HepG2 (cell line): ENCODE results near the gene PRUNE1. TPM values are rescaled to one million over a fixed set of nuclear protein-coding genes. Genes with fewer than 3 reads are reported as not detected.

Experiments used
- CEBPZ ChIP-seq: IDR thresholded peaks from 2 replicates; pipeline ENCODE4 v1.6.1; 2012; ENCODE audit warnings: low read length, improper control_type of control experiment
- CHCHD3 ChIP-seq: sonication (generic); formaldehyde crosslinking; IDR thresholded peaks from 2 replicates; pipeline ENCODE4 v1.8.0; 2022; ENCODE audit warnings: mild to moderate bottlenecking, missing genetic modification reagents, moderate library complexity
- DNMT1 ChIP-seq: sonication (generic); formaldehyde crosslinking; IDR thresholded peaks from 2 replicates; pipeline ENCODE4 v1.5.1; 2020; ENCODE audit warnings: mild to moderate bottlenecking, missing genetic modification reagents
- EED ChIP-seq: sonication (generic); formaldehyde crosslinking; IDR thresholded peaks from 2 replicates; pipeline ENCODE4 v1.5.0; 2020; ENCODE audit warnings: mild to moderate bottlenecking, missing genetic modification reagents
- KAT2B ChIP-seq: fragments of 150-350 bp; IDR thresholded peaks from 2 replicates; pipeline ENCODE4 v1.6.1; 2014; ENCODE audit warnings: low read depth, low read length, borderline replicate concordance
- KDM2A ChIP-seq: sonication (generic); formaldehyde crosslinking; IDR thresholded peaks from 2 replicates; pipeline ENCODE4 v1.4.0; 2020; ENCODE audit warnings: low read depth, missing genetic modification reagents, borderline replicate concordance
- KLF15 ChIP-seq: sonication (generic); formaldehyde crosslinking; IDR thresholded peaks from 2 replicates; pipeline ENCODE4 v1.8.1; 2023; ENCODE audit warnings: borderline replicate concordance, mild to moderate bottlenecking, inconsistent platforms, missing genetic modification reagents, mixed read lengths
- NONO ChIP-seq, 2 experiments: fragments of 450-650 bp in 1 of 2; sonication (generic) in 1 of 2; formaldehyde crosslinking in 1 of 2; IDR thresholded peaks in 1 of 2; conservative IDR thresholded peaks in 1 of 2; 2 replicates each; pipeline versions ENCODE4 v1.6.1 to v1.8.0; 2017 to 2022; ENCODE audit warnings: mild to moderate bottlenecking in 1 of 2, missing genetic modification reagents in 1 of 2, moderate library complexity in 1 of 2
- SRSF9 ChIP-seq: fragments of 200-400 bp; formaldehyde crosslinking; IDR thresholded peaks from 2 replicates; pipeline ENCODE4 v1.6.1; 2018; ENCODE audit warnings: borderline replicate concordance, mild to moderate bottlenecking, low read depth, low read length; ENCODE audit not compliant: insufficient read depth, poor library complexity, severe bottlenecking
- ZNF629 ChIP-seq: sonication (generic); formaldehyde crosslinking; conservative IDR thresholded peaks from 2 replicates; pipeline ENCODE4 v1.5.0; 2020; ENCODE audit warnings: missing genetic modification reagents
- ZNF766 ChIP-seq: sonication (generic); formaldehyde crosslinking; IDR thresholded peaks from 2 replicates; pipeline ENCODE4 v1.5.0; 2020; ENCODE audit warnings: missing genetic modification reagents, borderline replicate concordance
- polyA plus RNA-seq, 8 experiments: library from polyadenylated mRNA; depleted of rRNA in 3 of 8; stranded (reverse) in 7 of 8; unstranded in 1 of 8; fragments of >200 nt; fragmentation: Illumina TruSeq in 4 of 8; extraction: Trizol in 4 of 8; gene quantifications; 2 replicates each; pipeline versions ENCODE4 v1.2.1 to v1.2.3, GENCODE V29; 2011 to 2016; ENCODE audit warnings: low read depth in 4 of 8, missing spikeins in 1 of 8, mixed read lengths in 1 of 8; ENCODE audit not compliant: insufficient read depth in 1 of 8
- total RNA-seq, 5 experiments: library from RNA; depleted of rRNA; stranded (reverse); fragments of >200 nt; fragmentation: Illumina TruSeq; extraction: Trizol; gene quantifications; 2 replicates each; pipeline ENCODE4 v1.2.3, GENCODE V29; 2016; ENCODE audit warnings: low read depth in 1 of 5
- TF ChIP-seq, protein P1 (sequence below): sonication (generic); formaldehyde crosslinking; IDR thresholded peaks from 2 replicates; pipeline ENCODE4 v1.5.1; 2020; ENCODE audit warnings: mild to moderate bottlenecking, missing genetic modification reagents
- TF ChIP-seq, protein P2 (sequence below): sonication (generic); formaldehyde crosslinking; IDR thresholded peaks from 2 replicates; pipeline ENCODE4 v1.4.0; 2020; ENCODE audit warnings: mild to moderate bottlenecking, missing genetic modification reagents
- TF ChIP-seq, protein P3 (sequence below): sonication (generic); formaldehyde crosslinking; IDR thresholded peaks from 2 replicates; pipeline ENCODE4 v1.5.0; 2020; ENCODE audit warnings: missing genetic modification reagents
- TF ChIP-seq, protein P4 (sequence below): sonication (generic); formaldehyde crosslinking; IDR thresholded peaks from 2 replicates; pipeline ENCODE4 v1.4.0; 2020; ENCODE audit warnings: missing genetic modification reagents

The PRUNE1 gene
- total and polyA plus RNA-seq, 2 of the 13 experiments (the other 11 are each of a cell fraction or from before 2014, with no cell fraction given), result 19.0 to 31.9 TPM

DNA sequence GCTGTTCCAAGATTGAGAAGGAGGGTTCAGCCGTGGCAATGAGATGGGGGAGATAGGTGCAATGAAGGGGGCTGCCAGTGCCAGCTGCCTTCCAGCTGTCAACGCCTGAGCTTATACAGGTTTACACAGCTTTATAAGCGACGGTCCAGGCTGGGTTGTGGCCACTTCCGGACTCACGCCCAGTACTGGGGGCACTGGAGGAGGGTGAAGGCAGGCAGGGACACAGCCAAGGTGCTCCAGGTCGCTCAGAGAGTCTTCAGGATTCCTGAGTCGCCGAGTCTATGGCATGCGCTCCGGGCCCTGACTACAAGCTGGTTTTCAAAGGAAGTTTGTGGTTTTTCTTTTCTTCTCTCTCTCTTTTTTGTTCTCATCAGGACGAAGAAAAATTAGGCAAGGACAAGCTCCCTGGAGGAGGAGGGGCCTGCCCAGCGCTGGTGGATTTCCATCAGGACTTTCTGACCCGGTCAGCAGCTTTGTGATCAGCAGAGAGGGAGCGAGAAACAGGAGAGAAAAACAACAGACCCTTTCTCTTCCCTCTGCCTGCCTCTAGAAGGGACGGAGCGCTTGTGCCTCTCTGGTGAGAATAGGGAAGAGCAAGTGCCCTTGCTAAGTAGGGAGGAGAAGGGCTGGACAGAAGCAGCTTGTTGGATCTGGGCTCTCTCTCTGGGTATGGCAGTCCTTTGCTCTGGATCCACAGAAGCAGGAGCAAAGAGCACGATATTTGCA, 1.8 kb upstream of the PRUNE1 start, which contains the start of gene MINDY1 (continued):
- TF ChIP-seq, protein P1, sequence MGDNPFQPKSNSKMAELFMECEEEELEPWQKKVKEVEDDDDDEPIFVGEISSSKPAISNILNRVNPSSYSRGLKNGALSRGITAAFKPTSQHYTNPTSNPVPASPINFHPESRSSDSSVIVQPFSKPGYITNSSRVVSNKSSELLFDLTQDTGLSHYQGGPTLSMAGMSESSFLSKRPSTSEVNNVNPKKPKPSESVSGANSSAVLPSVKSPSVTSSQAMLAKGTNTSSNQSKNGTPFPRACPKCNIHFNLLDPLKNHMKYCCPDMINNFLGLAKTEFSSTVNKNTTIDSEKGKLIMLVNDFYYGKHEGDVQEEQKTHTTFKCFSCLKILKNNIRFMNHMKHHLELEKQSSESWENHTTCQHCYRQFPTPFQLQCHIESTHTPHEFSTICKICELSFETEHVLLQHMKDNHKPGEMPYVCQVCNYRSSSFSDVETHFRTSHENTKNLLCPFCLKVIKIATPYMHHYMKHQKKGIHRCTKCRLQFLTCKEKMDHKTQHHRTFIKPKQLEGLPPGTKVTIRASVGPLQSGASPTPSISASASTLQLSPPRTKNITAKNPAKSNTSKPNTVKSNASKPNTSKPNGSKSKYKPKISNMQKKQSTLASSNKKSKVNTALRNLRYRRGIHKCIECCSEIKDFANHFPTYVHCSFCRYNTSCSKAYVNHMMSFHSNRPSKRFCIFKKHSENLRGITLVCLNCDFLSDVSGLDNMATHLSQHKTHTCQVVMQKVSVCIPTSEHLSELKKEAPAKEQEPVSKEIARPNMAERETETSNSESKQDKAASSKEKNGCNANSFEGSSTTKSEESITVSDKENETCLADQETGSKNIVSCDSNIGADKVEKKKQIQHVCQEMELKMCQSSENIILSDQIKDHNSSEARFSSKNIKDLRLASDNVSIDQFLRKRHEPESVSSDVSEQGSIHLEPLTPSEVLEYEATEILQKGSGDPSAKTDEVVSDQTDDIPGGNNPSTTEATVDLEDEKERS, result no peak
- TF ChIP-seq, protein P2, sequence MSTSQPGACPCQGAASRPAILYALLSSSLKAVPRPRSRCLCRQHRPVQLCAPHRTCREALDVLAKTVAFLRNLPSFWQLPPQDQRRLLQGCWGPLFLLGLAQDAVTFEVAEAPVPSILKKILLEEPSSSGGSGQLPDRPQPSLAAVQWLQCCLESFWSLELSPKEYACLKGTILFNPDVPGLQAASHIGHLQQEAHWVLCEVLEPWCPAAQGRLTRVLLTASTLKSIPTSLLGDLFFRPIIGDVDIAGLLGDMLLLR (CRISPR knock-in tag), result no peak
- TF ChIP-seq ZNF629 (CRISPR knock-in tag) (no peak), SRSF9 (no peak), KDM2A (CRISPR knock-in tag) (peak; percentile 41; the same call in 1 of the 2 replicates), KAT2B (no peak), EED (no peak), CHCHD3 (CRISPR knock-in tag) (no peak), DNMT1 (CRISPR knock-in tag) (no peak; the same call in 1 of the 2 replicates), NONO (IDR thresholded peaks at IDR 0.05) (no peak), NONO (CRISPR knock-in tag; conservative IDR thresholded peaks at IDR 0.05) (no peak), KLF15 (CRISPR knock-in tag) (no peak), CEBPZ (no peak), ZNF766 (CRISPR knock-in tag) (no peak)
- TF ChIP-seq, protein P3, sequence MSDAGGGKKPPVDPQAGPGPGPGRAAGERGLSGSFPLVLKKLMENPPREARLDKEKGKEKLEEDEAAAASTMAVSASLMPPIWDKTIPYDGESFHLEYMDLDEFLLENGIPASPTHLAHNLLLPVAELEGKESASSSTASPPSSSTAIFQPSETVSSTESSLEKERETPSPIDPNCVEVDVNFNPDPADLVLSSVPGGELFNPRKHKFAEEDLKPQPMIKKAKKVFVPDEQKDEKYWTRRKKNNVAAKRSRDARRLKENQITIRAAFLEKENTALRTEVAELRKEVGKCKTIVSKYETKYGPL (CRISPR knock-in tag), result no peak
- TF ChIP-seq, protein P4, sequence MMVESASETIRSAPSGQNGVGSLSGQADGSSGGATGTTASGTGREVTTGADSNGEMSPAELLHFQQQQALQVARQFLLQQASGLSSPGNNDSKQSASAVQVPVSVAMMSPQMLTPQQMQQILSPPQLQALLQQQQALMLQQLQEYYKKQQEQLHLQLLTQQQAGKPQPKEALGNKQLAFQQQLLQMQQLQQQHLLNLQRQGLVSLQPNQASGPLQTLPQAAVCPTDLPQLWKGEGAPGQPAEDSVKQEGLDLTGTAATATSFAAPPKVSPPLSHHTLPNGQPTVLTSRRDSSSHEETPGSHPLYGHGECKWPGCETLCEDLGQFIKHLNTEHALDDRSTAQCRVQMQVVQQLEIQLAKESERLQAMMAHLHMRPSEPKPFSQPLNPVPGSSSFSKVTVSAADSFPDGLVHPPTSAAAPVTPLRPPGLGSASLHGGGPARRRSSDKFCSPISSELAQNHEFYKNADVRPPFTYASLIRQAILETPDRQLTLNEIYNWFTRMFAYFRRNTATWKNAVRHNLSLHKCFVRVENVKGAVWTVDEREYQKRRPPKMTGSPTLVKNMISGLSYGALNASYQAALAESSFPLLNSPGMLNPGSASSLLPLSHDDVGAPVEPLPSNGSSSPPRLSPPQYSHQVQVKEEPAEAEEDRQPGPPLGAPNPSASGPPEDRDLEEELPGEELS (CRISPR knock-in tag), result peak; percentile 19; the same call in 1 of the 2 replicates
